ENCODE data around the gene KCNH1.

- TF ChIP-seq ZFX (IDR thresholded peaks at IDR 0.05) = no peak
- no peak for TF ChIP-seq CTCF (conservative IDR thresholded peaks at IDR 0.05)
These were observed 97.4 kb downstream of the KCNH1 start for GRCh38 chr1:211036381-211037060.
